Right atrium auricular region (tissue), 2 donors: ENCODE results near the gene FKRP. TPM values are rescaled to one million over a fixed set of nuclear protein-coding genes. Genes with fewer than 3 reads are reported as not detected.
A peak's percentile ranks its signal among the peaks of the same experiment; 100 is the strongest.
"Not testable (repeated sequence)": the region's sequence is repeated elsewhere in the genome, so short reads cannot be mapped to it uniquely, and the experiment has no call there.

Experiments used
- DNase-seq: peaks from one replicate; pipeline ENCODE4 v3.0.0-alpha.2; 2019; ENCODE audit warnings: low spot score
- H3K27ac ChIP-seq, 2 donors: fragments of 200-600 bp; sonication (generic); 1 replicate in 1 of 2; 2 replicates in 1 of 2; pipeline ENCODE4 v1.5.1; 2016 to 2019
- H3K27me3 ChIP-seq, 2 donors: fragments of 200-600 bp; sonication (generic); one replicate each; pipeline versions ENCODE4 v1.5.1 to v1.6.0; 2017 to 2019
- H3K36me3 ChIP-seq: fragments of 200-600 bp; sonication (generic); one replicate; pipeline ENCODE4 v1.5.1; 2016
- H3K4me1 ChIP-seq, 2 donors: fragments of 200-600 bp; sonication (generic); one replicate each; pipeline versions ENCODE4 v1.5.1 to v1.6.0; 2017 to 2019
- H3K4me3 ChIP-seq, 2 donors: fragments of 200-600 bp; sonication (generic); 1 replicate in 1 of 2; 2 replicates in 1 of 2; pipeline ENCODE4 v1.5.1; 2017 to 2019; ENCODE audit warnings: mild to moderate bottlenecking in 1 of 2, moderate library complexity in 1 of 2
- H3K9me3 ChIP-seq, 2 donors: fragments of 200-600 bp; sonication (generic); one replicate each; pipeline ENCODE4 v1.5.1; 2019
- total RNA-seq, 2 donors: library from RNA; depleted of rRNA; stranded (reverse); fragments of >200 nt; gene quantifications; one replicate each; pipeline ENCODE4 v1.1.0, GENCODE V29; 2016
- TF ChIP-seq, protein P1 (sequence below), 2 donors: fragments of 200-600 bp; sonication (generic); IDR thresholded peaks; one replicate each; pipeline ENCODE4 v1.5.1; 2019; ENCODE audit warnings: antibody characterized with exemption in 2 of 2

Gene FKRP
- total RNA-seq, 2 donors from 2014 or later: 20.3 to 23.8 TPM

DNA sequence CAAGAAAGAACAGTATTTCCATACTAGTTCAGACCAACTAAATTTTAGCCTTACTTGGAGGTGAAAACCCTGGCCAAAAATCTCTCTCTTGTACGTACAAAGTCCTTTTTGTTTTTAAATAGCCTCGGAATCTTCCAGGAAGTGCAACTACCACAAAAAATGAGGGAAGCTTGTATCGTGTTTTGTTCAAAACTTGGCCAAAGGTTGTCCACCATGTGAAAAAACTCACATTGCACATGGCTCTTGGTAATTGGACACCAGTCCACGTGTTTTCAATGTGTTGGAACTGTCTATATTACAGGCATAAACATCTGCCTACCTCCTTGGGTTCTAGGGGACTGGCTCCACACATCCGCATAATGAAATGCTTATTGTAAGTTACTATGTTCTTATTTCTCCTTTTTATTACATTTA lies 15.6 kb downstream of the FKRP start:
- H3K27ac ChIP-seq: no peak overlapping the region
- TF ChIP-seq, protein P1, sequence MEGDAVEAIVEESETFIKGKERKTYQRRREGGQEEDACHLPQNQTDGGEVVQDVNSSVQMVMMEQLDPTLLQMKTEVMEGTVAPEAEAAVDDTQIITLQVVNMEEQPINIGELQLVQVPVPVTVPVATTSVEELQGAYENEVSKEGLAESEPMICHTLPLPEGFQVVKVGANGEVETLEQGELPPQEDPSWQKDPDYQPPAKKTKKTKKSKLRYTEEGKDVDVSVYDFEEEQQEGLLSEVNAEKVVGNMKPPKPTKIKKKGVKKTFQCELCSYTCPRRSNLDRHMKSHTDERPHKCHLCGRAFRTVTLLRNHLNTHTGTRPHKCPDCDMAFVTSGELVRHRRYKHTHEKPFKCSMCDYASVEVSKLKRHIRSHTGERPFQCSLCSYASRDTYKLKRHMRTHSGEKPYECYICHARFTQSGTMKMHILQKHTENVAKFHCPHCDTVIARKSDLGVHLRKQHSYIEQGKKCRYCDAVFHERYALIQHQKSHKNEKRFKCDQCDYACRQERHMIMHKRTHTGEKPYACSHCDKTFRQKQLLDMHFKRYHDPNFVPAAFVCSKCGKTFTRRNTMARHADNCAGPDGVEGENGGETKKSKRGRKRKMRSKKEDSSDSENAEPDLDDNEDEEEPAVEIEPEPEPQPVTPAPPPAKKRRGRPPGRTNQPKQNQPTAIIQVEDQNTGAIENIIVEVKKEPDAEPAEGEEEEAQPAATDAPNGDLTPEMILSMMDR (IDR thresholded peaks at IDR 0.05): no peak
- no peak for DNase-seq
- no peaks in the 10 kb centered on the region for H3K9me3 ChIP-seq
- no peaks in the 10 kb centered on the region for H3K27me3 ChIP-seq
- H3K4me3 ChIP-seq: no peak overlapping the region
- peaks cover 0 to 20% of the 10 kb centered on the region in 2 donors for H3K4me1 ChIP-seq
- no peaks in the 10 kb centered on the region for H3K36me3 ChIP-seq

DNA sequence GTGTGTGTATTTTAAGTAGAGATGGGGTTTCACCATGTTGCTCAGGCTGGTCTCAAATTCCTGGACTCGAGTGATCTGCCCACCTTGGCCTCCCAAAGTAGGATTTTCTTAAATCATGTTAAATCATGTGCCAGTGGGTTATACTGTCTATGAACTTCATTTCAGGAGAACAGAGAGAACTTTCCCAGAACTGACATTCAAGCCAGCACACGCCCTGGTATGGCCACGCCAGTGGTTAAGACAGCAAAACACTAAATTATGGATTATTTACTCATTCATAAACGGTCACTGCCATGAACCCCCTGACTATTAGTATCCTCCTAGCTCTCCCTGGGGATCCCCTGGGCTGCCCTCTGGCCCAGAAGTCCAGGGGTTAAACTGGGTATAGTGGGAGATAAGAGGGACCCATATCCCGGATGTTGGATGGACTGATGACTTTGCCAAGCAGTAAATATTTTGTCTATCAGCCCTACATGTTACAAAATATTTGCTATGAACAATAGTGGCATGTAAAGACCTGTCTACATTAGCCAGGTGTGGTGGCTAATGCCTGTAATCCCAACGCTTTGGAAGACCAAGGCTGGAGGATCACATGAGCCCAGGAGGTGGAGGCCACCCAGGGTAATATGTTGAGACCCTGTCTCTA lies 16.5 kb downstream of the FKRP start:
- no peaks in the 10 kb centered on the region for H3K9me3 ChIP-seq
- H3K36me3 ChIP-seq: no peaks in the 10 kb centered on the region
- TF ChIP-seq, protein P1 (IDR thresholded peaks at IDR 0.05): no peak
- H3K27ac ChIP-seq: no peak overlapping the region
- peaks cover 0 to 20% of the 10 kb centered on the region in 2 donors for H3K4me1 ChIP-seq
- no peak for DNase-seq
- no peaks in the 10 kb centered on the region for H3K27me3 ChIP-seq
- no peak overlapping the region for H3K4me3 ChIP-seq

DNA sequence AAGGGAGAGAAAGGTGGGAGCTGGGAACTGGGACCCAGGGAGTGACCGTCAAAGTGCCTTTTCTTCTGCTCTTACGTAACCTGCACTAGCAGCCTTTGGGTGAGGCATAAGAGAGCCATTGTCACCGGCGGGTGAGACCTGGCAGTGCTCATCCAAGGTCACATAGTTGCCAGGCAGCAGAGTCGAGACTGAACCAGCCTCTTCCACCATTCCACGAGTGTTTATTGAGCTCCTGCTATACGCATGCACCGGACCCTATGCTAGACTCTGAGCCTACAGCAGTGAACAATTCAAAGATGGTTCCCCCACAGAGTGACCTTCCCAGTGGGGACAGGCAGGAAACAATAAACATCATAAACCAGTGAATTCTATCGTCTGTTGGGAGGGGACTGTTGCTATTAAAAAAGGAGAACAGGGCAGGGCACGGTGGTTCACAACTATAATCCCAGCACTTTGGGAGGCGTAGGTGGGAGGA lies 19.0 kb downstream of the FKRP start:
- TF ChIP-seq, protein P1 (IDR thresholded peaks at IDR 0.05): no peak
- Histone ChIP-seq H3K9me3 (no peaks in the 10 kb centered on the region), H3K4me1 (peaks cover 0 to 14% of the 10 kb centered on the region in 2 donors), H3K27me3 (no peaks in the 10 kb centered on the region), H3K36me3 (no peaks in the 10 kb centered on the region), H3K4me3 (no peak overlapping the region), H3K27ac (no peak overlapping the region)
- no peak for DNase-seq

GRCh38 chr19:46766569-46767317 lies 20.9 kb downstream of the FKRP start:
- no peaks in the 10 kb centered on the region for H3K9me3 ChIP-seq
- peak overlapping the region in 1 of 2 donors; percentile 74 for H3K27ac ChIP-seq
- no peaks in the 10 kb centered on the region for H3K36me3 ChIP-seq
- H3K4me3 ChIP-seq: no peak overlapping the region
- peaks cover 0 to 5% of the 10 kb centered on the region in 2 donors for H3K4me1 ChIP-seq
- no peak for DNase-seq
- H3K27me3 ChIP-seq: no peaks in the 10 kb centered on the region
- TF ChIP-seq, protein P1 (IDR thresholded peaks at IDR 0.05): peak; percentile 27 to 62

DNA sequence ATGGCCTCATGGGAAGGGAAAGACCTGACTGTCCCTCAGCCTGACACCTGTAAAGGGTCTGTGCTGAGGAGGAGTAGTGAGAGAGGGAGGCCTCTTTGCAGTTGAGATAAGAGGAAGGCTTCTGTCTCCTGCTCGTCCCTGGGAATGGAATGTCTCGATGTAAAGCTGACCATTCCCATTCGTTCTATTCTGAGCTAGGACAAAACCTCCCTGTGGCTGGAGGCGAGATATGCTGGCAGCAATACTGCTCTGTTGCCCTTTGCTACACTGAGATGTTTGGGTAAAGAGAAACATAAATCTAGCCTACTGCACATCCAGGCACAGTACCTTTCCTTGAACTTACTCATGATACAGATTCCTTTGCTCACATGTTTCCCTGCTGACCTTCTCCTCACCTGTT lies 22.9 kb downstream of the FKRP start:
- not testable (repeated sequence) for H3K9me3 ChIP-seq, H3K36me3 ChIP-seq, DNase-seq, H3K27me3 ChIP-seq, H3K4me3 ChIP-seq, H3K4me1 ChIP-seq
- H3K27ac ChIP-seq: peak overlapping the region; percentile 62 to 74

GRCh38 chr19:46772170-46773017 lies 26.5 kb downstream of the FKRP start:
- no peak overlapping the region for H3K4me3 ChIP-seq
- no peaks in the 10 kb centered on the region for H3K27me3 ChIP-seq
- no peak overlapping the region for H3K27ac ChIP-seq
- H3K9me3 ChIP-seq: no peaks in the 10 kb centered on the region
- TF ChIP-seq, protein P1 (IDR thresholded peaks at IDR 0.05): no peak
- peaks cover 30% of the 10 kb centered on the region for H3K36me3 ChIP-seq
- peaks cover 0 to 5% of the 10 kb centered on the region in 2 donors for H3K4me1 ChIP-seq
- no peak for DNase-seq
